GM21529 (cell line): ENCODE results near the gene RHOU.
"Not testable (repeated sequence)": the region's sequence is repeated elsewhere in the genome, so short reads cannot be mapped to it uniquely, and the experiment has no call there.

Source experiments
- ATAC-seq: cut with Tn5 transposase; IDR thresholded peaks from one replicate; pipeline ENCODE4 v1.9.1; 2021; ENCODE audit not compliant: unreplicated experiment

Gene RHOU

GRCh38 chr1:228734881-228735801, at the start of gene RHOU:
Gene RHOU (plus strand): TSS chr1:228735479. CDS start chr1:228735743, 264 bp downstream.
- ATAC-seq, result no peak

DNA sequence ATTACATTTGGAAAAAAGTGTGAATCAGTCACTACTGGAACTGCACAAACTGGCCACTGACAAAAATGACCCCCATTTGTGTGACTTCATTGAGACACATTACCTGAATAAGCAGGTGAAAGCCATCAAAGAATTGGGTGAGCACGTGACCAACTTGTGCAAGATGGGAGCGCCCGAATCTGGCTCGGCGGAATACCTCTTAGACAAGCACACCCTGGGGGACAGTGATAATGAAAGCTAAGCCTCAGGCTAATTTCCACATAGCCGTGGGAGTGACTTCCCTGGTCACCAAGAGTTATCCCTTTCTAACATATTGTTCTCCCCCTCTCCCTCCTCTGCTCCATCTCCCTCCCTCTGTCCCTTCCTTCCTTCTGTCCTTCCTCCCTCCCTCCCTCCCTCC, 47.7 kb upstream of the RHOU start:
- ATAC-seq, result no peak

- ATAC-seq, result no peak
These were observed 46.0 kb upstream of the RHOU start for GRCh38 chr1:228689255-228689654.

DNA sequence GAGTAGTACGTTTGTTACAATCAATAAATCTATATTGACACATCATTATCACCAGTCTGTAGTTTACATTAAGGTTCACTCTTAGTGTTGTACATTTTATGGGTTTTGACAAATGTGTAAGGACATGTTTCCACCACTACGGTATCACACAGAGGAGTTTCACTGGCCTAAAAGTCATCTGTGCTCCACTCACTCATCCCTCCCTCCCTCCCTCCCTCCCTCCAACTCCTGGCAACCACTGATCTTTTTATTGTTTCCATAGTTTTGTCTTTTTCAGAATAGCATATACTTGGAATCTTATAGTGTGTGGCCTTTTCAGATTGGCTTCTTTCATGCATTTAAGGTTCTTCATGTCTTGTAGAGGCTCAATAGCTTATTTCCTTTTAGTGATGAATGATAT, 44.1 kb upstream of the RHOU start:
- ATAC-seq, result no peak

DNA sequence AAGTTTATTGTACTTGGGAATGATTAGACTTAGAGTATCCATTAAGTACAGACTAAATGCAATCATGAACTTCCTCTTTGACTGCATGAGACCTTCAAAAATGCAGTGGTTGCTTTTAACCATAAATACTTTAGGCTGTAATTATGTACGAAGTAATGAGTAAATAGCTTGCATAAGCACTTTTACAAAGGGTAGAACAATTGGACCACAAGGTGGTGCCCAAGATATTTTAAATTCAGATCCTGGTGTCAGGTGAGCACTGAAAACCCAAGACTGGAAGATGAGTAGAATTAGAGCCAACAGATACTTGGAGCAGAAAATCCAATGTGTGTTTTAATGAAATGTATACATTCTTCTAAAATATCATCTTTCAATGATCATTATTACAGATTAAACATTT, 43.4 kb upstream of the RHOU start:
- ATAC-seq, result no peak

GRCh38 chr1:228694447-228694846, 40.8 kb upstream of the RHOU start:
- not testable (repeated sequence) for ATAC-seq

DNA sequence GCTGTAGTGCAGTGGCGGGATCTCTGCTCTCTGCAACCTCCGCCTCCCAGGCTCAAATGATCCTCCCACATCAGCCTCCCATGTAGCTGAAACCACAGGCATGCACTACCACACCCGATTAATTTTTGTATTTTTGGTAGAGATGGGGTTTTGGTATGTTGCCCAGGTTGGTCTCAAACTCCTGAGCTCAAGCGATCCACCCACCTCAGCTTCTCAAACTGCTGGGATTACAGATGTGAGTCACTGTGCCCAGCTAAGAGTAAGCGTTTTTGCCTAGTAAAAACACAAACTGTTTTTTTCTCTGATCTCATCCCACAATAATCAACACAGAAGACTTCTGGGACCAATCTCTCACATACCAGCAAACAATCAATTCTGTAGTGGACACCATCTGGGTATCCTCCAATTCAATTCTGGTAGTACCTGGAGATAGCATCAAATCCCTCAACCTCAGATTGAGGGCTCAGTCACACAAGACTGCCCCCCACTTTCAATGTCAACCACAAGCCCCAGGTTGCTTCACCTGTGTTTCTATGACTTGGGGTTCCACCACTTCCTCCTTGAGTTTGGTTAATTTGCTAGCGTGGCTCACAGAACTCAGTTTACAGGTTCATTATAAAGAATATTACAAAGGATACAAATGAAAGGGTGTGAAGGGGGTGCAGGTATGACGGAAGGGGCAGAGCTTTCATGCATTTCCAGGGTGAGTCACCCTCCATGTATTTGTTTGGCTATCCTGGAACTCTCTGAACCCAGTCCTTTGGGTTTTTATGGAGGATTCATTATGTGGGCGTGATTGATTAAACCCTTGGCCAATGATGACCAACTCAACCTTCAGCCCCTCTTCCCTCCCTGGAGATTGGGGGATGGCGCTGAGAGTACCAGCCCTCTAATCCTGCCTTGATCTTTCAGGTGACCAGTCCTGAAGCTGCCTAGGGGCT, 40.0 kb upstream of the RHOU start:
- ATAC-seq, result no peak

GRCh38 chr1:228697207-228698016, 37.9 kb upstream of the RHOU start:
- no peak for ATAC-seq

DNA sequence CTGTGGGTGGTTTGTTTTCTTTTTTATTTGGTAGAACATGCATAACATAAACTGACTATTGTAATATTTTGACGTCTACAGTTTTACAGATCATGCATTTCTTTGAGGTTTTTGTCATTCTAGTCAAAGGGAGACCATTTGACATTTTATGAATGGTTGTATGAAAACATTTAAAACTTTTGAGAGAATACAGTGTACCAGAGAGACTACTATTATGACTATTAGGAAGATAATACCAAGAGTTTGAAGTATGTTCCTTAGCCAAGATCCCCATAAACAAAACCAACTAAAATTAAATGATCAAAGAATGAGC, 37.3 kb upstream of the RHOU start:
- no peak for ATAC-seq

DNA sequence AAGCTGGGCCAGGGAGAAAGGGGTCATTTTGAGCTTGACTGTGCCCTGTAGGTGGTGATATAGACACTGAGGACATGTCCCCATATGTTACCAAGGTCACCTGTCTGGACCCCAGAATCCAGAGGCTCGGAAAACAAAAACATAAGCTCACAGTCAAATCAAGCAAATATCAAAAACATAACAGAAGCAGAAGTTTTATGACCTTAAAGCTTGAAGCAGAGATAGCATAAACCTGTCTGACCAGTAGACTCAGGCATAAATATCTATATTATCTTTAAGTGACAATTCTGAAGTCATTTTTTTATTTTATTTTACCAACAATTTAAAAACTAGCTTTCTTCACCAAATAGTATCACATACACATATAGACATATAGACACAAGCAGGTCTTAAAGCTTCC, 32.8 kb upstream of the RHOU start:
- no peak for ATAC-seq

DNA sequence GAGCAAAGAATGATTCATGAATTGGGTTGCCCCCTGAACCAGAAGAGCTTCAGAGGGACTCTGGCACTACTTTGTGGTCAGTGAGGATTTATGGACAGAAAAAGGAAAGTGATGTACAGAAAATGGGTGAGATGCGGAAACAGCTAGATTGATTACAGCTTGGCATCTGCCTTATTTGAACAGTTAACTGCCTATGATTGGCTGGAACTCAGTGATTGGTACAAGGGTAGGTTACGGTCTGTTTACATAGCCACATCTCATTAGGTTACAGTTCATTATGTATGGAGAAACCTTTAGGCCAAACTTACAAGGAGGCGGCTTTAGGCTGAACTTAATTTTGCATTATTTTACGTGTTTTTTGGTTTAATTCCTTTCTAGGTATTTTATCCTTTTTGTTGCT, 29.0 kb upstream of the RHOU start:
- no peak for ATAC-seq

- no peak for ATAC-seq
These were observed 18.2 kb upstream of the RHOU start for GRCh38 chr1:228717081-228717480.

GRCh38 chr1:228721407-228721806, 13.9 kb upstream of the RHOU start:
- no peak for ATAC-seq

DNA sequence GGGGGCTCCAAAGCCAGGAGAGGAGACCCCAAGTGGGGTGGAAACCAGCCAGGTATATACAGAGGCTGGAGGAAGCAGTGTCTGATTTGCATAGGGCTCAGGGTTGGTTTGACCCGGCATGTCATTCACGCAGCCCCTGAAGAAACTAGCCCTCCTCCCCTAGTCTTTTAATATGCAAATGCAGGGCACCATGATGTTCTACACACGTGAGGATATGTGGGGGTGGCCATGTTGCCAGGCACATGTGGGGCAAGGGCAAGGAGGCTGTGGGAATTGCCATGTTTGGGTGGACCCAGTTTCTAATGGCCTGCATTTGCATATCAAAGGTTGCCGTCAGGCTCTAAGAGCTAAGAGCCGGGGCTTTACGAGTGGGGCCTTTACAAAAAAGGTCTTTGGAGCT, 12.0 kb upstream of the RHOU start:
- ATAC-seq, result no peak

- no peak for ATAC-seq
These were observed 11.4 kb upstream of the RHOU start for GRCh38 chr1:228723921-228724320.

GRCh38 chr1:228725178-228725577, 10.1 kb upstream of the RHOU start:
- no peak for ATAC-seq

DNA sequence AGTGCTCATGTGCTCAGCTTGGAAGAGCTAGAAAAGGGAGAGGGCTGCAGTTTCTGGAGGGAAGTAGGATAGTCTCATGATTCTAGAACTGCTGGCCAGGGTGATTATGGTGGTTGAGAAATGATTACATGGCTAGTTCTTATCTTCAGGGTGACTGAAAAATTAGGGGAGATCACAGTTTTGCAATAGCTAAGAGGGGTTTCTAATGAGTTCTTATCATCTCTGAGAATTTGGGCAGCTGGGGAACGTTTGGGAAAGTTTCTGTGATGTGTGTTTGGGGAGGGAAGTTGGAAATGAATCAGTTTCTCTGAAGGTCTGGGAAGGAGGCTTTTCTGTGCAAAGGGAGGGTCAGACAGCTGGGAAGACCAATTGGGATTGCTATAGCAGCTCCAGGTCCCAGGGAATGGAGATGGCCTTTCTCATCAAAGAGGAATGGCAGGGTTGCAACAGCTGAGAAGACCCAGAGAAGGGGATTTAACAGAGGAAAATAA, 7.6 kb upstream of the RHOU start:
- no peak for ATAC-seq

DNA sequence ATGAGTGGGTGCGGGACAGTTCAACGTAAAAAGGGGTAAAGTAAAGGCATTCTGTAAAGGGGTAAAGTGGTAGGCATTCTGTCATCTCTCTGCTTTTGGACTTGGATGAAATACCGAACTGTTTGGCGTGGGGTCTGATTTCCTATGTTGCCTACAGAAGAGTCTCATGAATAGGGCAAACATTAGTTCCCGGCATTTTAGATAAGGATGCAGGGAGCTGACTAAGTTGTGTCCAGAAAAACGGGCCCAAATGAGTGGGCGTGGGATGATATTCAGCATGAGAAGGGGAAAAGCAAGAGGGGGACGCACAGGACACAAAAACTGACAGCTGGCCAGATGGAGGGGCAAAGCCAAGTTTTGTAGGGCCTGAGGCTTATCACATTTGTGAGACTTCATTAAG, 2.9 kb upstream of the RHOU start:
- no peak for ATAC-seq

DNA sequence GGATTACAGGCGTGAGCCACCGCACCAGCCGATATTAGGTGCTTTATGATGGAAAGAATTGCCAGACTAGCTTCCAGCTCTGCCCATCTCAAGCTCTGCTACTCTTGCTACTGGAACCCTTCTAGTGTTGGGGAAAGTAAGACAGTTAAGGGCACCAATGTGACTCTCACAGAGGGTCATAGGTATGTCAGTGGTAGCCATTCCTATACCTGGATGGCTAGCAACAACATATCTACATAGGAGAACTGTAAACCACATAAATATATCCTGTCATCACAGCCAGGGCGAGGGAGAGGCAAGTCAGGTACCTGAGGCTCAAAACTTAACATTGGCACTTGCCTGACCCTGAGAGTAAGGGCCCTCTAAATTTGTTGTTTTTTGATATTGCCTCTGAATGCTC, 1.7 kb upstream of the RHOU start:
- ATAC-seq, result no peak

- ATAC-seq, result no peak
These were observed 750 bp downstream of the RHOU start for GRCh38 chr1:228735871-228736586.
